Smooth muscle cell (in vitro differentiated cells): ENCODE data around the gene SPEM1. TPM values are rescaled to one million over a fixed set of nuclear protein-coding genes. Genes with fewer than 3 reads are reported as not detected.

Experiments
- DNase-seq: peaks from one replicate; lab custom pipeline; 2025; ENCODE audit not compliant: unreplicated experiment; lab: John Stamatoyannopoulos, UW
- H2AFZ ChIP-seq: fragments of 200-600 bp; sonication (generic); 2 replicates; pipeline ENCODE4 v1.6.0; 2016; ENCODE audit warnings: antibody characterized with exemption, low read depth, mild to moderate bottlenecking
- H3F3A ChIP-seq: fragments of 200-600 bp; sonication (generic); 2 replicates; pipeline ENCODE4 v1.6.0; 2017; ENCODE audit warnings: antibody characterized with exemption, low read depth
- H3K27ac ChIP-seq: fragments of 200-600 bp; sonication (generic); 2 replicates; pipeline ENCODE4 v1.5.1; 2016; ENCODE audit warnings: low read depth, mild to moderate bottlenecking
- H3K27me3 ChIP-seq: fragments of 200-600 bp; sonication (generic); 2 replicates; pipeline ENCODE4 v1.6.1; 2016; ENCODE audit warnings: low read depth, mild to moderate bottlenecking
- H3K36me3 ChIP-seq: fragments of 200-600 bp; sonication (generic); 2 replicates; pipeline ENCODE4 v1.5.1; 2016; ENCODE audit warnings: low read depth
- H3K4me1 ChIP-seq: fragments of 200-600 bp; sonication (generic); 2 replicates; pipeline ENCODE4 v1.5.1; 2016; ENCODE audit warnings: low read depth
- H3K4me2 ChIP-seq: fragments of 200-600 bp; sonication (generic); 2 replicates; pipeline ENCODE4 v1.6.0; 2016; ENCODE audit warnings: mild to moderate bottlenecking
- H3K4me3 ChIP-seq: fragments of 200-600 bp; sonication (generic); 2 replicates; pipeline ENCODE4 v1.5.1; 2016; ENCODE audit warnings: mild to moderate bottlenecking
- H3K79me2 ChIP-seq: fragments of 200-600 bp; sonication (generic); 2 replicates; pipeline ENCODE4 v1.6.0; 2016; ENCODE audit warnings: low read depth, mild to moderate bottlenecking
- H3K9ac ChIP-seq: fragments of 200-600 bp; sonication (generic); 2 replicates; pipeline ENCODE4 v1.6.0; 2016; ENCODE audit warnings: low read depth
- H3K9me3 ChIP-seq: fragments of 200-600 bp; sonication (generic); replicated peaks from 2 replicates; pipeline ENCODE4 v1.5.1; 2016; ENCODE audit warnings: low read depth
- H4K20me1 ChIP-seq: fragments of 200-600 bp; sonication (generic); 2 replicates; pipeline ENCODE4 v1.6.0; 2016; ENCODE audit warnings: low read depth
- CTCF ChIP-seq: fragments of 200-600 bp; sonication (generic); IDR thresholded peaks from 2 replicates; pipeline ENCODE4 v1.5.1; 2017; ENCODE audit warnings: borderline replicate concordance, mild to moderate bottlenecking, antibody characterized with exemption; ENCODE audit not compliant: insufficient read depth, poor library complexity, severe bottlenecking
- WGBS: methylation state at CpG from one replicate; pipeline ENCODE4 v1.1.7; 2016; ENCODE audit warnings: low lambda C conversion rate; 5-methylcytosine and 5-hydroxymethylcytosine counted together
- polyA plus RNA-seq: library from polyadenylated mRNA; unstranded; fragments of >200 nt; fragmentation: Nextera tagmentation; extraction: Ambion mirVana; gene quantifications from 2 replicates; pipeline ENCODE4 v1.2.1, GENCODE V29; 2016
- total RNA-seq: library from RNA; depleted of rRNA; stranded (reverse); fragments of >200 nt; gene quantifications from 2 replicates; pipeline ENCODE4 v1.2.3, GENCODE V29; 2014

Gene SPEM1
- total and polyA plus RNA-seq, 2 experiments from 2014 or later = not detected

- peaks cover 12% of the 10 kb centered on the region for H4K20me1 ChIP-seq
- H3F3A ChIP-seq = peaks cover 16% of the 10 kb centered on the region
- H3K36me3 ChIP-seq = no peaks in the 10 kb centered on the region
- DNase-seq = no peak
- peaks cover 16% of the 10 kb centered on the region for H3K4me1 ChIP-seq
- no peaks in the 10 kb centered on the region for H3K9me3 ChIP-seq
- no peak overlapping the region for H3K4me2 ChIP-seq
- H3K79me2 ChIP-seq = no peaks in the 10 kb centered on the region
- peaks cover 3% of the 10 kb centered on the region for H3K27me3 ChIP-seq
- TF ChIP-seq CTCF = no peak
- WGBS = 76% methylated on average over 7 of the region's 7 CpGs
- no peak overlapping the region for H2AFZ ChIP-seq
- H3K27ac ChIP-seq = no peak overlapping the region
- H3K9ac ChIP-seq = no peak overlapping the region
- H3K4me3 ChIP-seq = no peak overlapping the region
Measured at GRCh38 chr17:7443499-7444485, 23.7 kb downstream of the SPEM1 start.

- Histone ChIP-seq H3K4me3 (peak within 1 kb of the TSS; percentile 47), H3F3A (peaks cover 16% of the 10 kb centered on the region), H3K36me3 (no peaks in the 10 kb centered on the region), H3K79me2 (no peaks in the 10 kb centered on the region), H4K20me1 (peaks cover 12% of the 10 kb centered on the region), H3K9ac (no peak within 1 kb of the TSS), H3K27ac (no peak within 1 kb of the TSS), H3K9me3 (no peaks in the 10 kb centered on the region), H3K4me1 (peaks cover 13% of the 10 kb centered on the region), H2AFZ (no peak within 1 kb of the TSS), H3K4me2 (peak within 1 kb of the TSS; percentile 85), H3K27me3 (peaks cover 3% of the 10 kb centered on the region)
- no peak for TF ChIP-seq CTCF
- WGBS = 5% methylated on average over 49 of the region's 51 CpGs
- no peak for DNase-seq
Measured at GRCh38 chr17:7444682-7445618, 24.8 kb downstream of the SPEM1 start, which contains the start of gene CHRNB1. Gene CHRNB1, plus strand, starts transcription at chr17:7445061. Its CDS starts 67 bp downstream, at chr17:7445128.

- H3K79me2 ChIP-seq = no peaks in the 10 kb centered on the region
- 1% methylated on average over 14 of the region's 16 CpGs for WGBS
- no peaks in the 10 kb centered on the region for H3K36me3 ChIP-seq
- peaks cover 3% of the 10 kb centered on the region for H3K27me3 ChIP-seq
- peaks cover 12% of the 10 kb centered on the region for H4K20me1 ChIP-seq
- DNase-seq = no peak
- peak overlapping the region; percentile 47 for H3K4me3 ChIP-seq
- H3K27ac ChIP-seq = no peak overlapping the region
- H3K9ac ChIP-seq = no peak overlapping the region
- no peak overlapping the region for H2AFZ ChIP-seq
- H3K9me3 ChIP-seq = no peaks in the 10 kb centered on the region
- peaks cover 10% of the 10 kb centered on the region for H3F3A ChIP-seq
- peak overlapping the region; percentile 85 for H3K4me2 ChIP-seq
- no peak for TF ChIP-seq CTCF
- peaks cover 11% of the 10 kb centered on the region for H3K4me1 ChIP-seq
Measured at GRCh38 chr17:7445619-7445968, 25.5 kb downstream of the SPEM1 start.
